NCI-H1417 treated with DMSO at 0.1 percent for 48 hours (cell line): Measurements from ENCODE around the gene PDRG1.
"Not testable (repeated sequence)": the region's sequence is repeated elsewhere in the genome, so short reads cannot be mapped to it uniquely, and the experiment has no call there.

Experiments
- DNase-seq: peaks from one replicate; lab custom pipeline; 2025; lab: John Stamatoyannopoulos, UW

The PDRG1 gene

DNA sequence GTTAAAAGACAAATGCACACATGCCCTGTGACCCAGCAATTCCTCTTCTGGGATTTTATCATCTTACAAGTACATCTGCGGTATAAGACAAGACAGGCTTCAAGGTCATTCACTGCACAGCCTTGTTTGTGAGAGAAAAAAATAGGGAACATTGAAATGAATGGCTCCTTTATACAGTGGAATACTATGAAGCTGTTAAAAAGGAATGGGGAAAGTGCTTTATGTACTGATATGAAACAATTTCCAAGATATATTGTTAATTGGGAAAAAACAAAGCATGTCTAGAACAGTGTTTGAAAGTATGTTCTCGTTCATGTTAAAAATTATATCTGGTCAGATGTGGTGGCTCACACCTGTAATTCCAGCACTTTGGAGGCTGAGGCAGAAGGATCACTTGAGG is 25.4 kb downstream of the PDRG1 start:
- no peak for DNase-seq

DNA sequence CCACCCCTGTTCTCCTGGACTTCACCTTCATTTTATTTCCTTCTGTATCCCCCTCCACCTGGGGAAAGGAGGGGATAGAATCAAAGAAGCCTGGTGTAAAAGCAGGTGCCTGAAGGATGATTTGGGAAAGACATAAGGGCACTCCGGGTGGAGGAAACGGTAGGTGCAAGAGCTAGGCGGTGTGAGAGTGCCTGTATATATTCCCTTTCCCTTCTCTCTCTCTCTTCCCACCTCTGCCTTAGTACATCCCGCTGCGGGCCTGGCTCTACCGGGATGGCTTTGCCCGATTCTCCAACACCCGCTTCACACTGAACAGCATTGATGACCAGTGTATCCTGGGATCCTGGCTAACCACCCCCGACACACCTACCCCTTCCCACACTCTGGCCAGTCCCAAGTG is 26.2 kb downstream of the PDRG1 start:
- no peak for DNase-seq

DNA sequence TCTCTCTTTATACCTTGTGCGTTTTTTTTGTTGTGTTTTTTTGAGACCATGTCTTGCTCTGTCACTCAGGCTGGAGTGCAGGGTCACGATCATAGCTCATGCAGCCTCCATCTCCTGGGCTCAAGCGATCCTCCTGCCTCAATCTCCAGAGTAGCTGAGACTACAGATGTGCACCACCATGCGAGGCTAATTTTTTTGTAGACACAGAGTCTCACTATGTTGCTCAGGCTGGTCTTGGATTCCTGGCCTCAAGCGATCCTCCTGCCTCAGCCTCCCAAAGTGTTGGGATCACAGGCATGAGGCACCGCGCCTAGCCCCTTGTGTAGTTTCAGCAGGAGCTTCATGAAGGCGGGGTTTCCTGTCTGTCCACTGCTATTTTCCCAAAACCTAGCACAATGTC is 27.3 kb downstream of the PDRG1 start:
- no peak for DNase-seq

DNA sequence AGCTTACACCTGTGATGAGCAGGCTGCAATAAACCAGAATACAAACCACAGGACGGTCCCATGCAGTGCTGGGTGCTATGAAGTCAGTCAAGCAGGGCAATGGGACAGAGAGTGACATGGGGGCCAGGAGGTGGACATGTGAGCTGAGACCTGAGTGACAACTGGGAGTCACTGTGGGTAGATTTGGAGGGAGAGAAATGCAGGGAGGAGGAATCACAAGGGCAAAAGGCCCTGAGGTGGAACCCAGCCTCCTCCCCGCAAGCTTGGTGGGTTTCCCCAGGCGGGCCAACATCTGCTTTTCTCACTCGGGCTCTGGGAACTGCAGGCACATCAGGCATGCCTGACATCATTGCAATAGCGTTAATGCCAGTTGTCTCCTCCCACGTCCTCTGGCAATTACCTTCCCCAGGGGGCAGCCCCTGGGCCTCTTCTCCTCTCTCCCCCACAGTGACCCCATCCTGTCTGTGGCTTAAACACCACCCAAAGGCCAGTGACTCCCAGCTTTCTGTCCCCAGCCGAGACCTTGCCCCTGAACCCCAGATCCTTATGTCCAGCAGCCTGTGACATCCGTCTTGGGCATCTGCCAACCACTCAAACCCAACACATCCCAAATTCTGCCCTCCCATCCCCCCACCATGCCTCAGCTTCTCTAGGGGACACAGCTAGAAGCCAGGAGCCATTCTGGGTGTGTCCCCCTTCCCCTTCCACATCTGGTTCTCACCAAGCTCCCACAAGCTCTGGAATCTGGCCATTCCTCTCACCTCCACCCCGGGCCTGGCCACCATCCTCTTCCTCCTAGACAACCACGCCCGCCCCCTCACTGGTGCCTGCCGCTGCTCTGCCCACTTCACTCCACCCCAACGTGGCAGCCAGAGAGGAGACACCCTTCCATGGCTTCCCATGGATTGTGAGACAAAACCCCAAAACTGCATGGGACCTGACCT is 28.2 kb downstream of the PDRG1 start:
- DNase-seq = no peak

DNA sequence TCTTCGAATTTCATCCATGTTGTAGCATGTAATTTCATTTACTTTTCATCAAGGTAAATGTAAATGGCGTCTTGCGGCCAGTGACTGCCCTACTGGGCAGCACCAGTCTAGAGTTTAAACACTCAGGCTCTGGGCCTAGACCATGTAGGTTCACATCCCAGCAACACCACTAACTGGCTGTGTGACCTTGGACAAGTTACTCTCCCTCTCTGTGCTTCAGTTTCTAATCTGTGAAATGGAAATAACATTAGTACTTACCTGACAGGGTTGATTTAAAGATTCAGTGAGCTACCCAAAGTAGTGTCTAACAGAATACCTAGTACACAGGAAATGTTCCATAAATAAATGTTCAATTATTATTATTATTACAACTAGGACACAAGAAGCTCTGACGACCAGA is 29.3 kb downstream of the PDRG1 start:
- no peak for DNase-seq

DNA sequence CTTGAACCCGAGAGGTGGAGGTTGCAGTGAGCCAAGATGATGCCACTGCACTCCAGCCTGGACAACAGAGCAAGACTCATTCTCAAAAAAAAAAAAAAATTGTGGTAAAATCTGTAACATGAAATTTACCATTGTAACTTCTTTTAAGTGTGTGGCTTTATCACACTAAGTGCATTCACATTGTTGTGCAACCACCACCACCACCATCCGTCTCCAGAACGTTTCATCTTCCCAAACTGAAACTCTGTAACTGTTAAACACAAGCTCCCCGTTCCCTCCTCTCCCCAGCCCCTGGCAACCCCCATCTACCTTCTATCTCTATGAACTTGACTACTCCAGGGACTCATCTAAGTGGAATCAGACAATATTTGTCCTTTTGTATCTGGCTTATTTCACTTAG is 29.7 kb downstream of the PDRG1 start:
- DNase-seq = no peak

DNA sequence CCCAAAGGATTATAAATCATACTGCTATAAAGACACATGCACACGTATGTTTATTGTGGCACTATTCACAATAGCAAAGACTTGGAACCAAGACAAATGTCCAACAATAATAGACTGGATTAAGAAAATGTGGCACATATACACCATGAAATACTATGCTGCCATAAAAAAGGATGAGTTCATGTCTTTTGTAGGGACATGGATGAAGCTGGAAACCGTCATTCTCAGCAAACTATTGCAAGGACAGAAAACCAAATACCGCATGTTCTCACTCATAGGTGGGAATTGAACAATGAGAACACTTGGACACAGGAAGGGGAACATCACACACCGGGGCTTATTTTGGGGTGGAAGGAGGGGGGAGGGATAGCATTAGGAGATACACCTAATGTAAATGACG is 30.4 kb downstream of the PDRG1 start:
- DNase-seq = not testable (repeated sequence)

DNA sequence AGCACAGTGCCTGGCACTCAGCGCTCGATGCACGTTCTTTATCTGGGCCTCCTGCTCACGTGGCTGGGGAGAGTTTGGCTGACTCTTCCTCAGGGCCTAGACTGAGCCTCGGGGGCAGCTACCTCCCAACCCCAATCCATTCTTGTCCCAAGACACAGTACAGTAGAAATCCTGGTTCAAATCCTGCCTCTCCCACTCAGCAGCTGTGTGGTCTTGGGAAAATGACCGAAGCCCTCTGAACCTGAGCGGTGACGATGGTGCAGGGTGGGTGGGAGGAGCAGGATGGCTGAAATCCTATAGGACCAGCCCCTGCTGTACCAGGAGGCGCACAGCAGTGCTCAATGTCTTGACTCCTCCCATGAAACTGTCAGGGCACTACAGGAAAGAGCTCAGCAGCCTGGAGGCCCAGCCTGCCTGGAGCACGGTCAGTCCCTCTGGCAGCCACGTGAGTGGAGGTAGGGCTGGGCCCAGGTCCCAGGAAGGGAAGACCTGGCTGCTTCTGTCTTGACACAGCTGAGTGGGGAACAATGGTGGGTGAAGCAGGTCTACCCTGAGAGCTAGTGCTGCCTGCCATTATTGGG is 31.5 kb downstream of the PDRG1 start:
- DNase-seq = no peak

DNA sequence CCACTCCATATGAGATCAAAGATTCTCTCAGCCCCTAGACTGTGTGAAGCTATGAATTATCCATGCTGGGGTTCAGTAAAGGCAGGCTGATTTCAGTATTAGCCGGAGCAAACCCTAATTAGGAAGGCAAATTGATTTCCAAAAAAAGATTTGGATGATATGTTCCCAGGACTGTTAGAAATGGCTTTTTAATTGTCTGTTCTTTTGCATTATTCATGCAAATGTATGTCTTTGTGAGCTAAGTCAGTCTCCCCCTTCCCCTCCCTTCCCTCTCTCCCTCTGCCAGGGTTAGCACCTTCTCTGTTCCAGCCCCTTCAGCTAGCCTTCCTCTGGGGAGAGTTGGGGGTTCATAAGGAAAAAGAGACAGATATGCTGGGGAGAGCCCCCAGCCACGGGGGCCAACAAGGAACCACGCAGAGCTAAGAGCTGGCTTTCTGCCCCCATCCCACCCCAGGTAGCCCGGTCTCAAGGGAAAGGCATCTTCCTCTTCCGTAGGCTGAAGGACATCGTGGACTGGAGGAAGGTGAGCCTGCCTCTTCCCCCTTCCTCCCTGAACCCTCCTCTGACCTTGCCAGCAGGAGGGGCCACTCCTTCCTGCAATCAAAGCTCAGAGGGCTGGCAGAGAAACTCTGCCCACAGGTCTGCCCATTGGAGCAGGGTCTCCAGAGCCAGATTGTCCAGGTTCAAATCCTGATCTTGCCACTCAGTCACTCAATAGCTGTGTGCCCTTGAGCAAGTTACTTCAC is 32.3 kb downstream of the PDRG1 start:
- no peak for DNase-seq

DNA sequence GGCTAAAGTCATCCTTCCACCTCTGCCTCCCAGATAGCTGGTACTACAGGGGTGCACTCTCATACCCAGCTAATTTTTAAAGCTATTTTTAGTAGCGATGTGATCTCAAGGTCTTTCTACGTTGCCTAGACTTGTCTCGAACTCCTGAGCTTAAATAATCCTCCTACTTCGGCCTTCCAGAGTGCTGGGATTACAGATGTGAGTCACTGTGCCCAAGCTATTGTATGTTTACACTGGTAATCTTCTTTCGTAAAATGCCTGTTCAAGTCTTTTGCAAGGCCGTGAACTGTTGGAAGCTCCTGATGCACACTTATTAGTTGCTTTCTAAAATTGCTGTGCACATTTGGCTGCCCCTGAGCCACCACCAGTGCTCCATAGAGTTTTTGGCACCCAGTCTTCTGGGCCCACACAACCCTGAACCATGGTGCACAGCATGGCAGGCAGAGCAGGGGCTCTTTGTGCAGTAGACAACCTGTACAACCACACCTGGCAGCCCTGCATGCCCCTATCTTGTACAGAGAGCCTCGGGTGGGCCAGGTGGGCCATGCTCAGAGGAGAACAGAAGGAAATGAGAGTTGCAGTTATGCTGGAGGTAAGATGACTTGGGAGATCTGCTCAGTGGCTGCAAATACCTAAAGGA is 33.3 kb downstream of the PDRG1 start:
- no peak for DNase-seq

DNA sequence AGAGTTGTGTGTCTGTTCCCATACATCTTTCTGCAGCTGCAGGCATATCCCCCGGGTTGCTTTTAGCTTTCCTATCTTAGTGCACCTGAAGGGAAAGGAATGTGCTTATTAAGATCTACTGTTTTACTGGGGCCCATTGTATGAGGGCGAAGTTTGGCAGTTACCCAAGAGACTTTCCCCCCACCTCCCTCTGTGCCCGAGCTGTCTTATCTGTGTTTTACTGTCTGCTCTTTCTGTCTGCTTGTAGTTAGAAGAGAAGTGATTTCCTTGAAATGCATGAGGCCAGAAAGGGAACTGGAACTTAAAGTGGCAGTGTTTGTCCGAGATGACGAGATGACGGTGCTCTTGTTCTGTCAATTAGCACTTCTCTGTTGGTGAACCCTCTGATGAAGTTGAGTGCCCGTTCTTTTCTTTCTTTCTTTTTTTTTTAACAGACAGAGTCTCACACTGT is 33.9 kb downstream of the PDRG1 start:
- not testable (repeated sequence) for DNase-seq

DNA sequence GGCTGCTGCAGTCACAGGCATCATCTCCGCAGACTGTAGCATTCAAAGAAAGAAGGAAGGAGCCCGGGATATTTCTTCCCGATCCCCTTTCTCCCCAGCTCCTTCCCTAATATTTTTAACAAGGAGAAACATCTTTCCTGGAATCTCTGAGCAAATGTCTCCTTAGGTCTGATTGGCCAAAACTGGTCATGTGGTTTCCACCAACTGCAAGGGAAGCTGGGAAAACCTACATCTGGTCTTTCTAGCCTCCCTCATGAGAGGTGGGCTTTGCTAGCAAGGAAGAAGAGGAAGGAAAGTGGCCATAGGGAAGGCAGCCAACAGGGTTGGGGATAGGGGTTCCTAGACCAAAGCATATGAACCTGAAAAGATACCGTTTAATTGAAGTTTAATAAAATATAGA is 35.1 kb downstream of the PDRG1 start:
- DNase-seq = no peak

DNA sequence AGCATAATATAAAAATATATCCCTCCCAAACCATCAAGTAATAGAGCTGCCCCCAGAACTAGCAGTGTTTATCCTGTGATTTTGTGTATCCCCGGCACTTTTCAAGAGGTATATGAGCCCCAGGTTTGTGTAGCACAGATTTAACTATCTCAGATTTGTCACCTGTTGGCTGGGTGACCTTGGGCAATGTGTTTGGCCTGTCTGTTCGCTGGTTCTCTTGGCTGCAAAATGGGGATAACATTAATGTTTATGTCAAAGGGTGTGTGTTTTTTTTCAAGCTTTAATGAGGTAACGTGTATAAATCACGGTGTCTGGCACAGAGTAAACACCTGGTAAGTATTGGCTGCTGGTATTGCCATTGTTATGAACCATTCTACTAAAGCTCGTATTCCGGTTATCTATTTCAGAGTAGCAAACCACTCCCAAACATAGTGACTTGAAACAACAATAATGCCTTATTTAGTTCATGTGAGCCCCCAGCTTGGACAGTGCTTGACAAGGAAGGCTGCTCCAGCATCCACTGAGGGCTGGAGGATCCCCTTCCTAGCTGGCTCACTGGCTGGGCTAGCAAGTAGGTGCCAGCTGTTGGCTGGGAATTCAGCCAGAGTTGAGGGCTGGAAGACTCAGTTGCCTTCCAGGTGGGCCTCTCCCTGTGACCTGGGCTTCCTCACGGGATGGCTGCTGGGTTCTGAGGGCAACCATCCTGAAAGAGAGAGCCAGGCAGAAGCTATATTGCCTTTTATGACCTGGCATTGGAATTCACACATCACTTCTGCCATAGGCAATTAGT is 36.2 kb downstream of the PDRG1 start:
- DNase-seq = no peak

DNA sequence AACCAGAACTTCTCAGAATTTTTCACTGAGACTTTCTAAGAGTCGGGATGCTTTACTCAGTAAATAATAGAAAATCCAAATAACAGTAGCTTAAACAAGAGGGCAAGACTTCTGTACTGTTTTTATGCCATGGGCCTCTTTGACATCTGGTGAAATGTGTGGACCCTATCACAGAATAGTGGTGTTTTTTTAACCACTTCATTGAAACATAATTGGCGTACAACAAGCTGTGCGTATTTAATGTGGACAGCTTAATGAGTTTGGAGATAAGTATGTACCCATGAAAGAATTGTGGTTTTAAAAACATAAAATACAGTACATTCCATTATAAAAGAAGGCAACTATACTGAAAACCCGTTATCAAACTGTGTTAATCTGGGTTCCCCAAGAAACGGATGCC is 37.7 kb downstream of the PDRG1 start:
- no peak for DNase-seq

DNA sequence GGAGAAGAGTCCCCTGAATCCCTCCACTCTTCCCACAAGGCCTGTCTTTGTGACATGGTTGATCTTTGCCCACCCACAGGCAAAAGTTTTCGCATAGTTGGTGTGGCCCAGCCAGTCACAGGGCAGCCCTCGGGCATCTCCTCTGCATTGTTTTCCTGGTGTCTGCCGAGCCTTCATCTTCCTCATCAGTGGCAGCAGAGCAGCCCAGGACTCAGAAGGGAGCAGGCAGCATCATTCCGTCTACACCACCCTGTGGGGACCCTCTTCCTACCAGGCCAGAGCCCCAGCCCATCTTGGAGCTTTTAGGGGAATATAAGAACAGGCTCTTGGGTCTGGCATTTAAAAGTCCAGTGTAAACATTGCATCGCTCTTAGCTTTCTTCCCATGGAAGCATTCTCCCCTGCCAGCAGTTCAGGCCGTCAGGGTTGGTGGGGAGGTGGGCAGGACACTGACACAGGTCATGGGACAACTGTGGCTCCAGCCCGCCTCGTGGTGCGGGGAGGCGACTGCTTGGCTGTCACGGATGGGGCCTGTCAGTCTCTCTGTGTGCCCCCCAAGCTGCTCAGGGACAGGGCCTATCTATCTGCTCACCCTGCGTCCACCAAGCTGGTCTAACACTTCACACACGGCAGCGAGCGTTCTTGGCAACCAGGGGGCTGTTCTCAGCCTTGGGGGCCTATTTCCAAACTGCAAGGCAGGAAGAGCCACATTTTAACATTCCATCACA is 38.3 kb downstream of the PDRG1 start:
- DNase-seq = no peak

DNA sequence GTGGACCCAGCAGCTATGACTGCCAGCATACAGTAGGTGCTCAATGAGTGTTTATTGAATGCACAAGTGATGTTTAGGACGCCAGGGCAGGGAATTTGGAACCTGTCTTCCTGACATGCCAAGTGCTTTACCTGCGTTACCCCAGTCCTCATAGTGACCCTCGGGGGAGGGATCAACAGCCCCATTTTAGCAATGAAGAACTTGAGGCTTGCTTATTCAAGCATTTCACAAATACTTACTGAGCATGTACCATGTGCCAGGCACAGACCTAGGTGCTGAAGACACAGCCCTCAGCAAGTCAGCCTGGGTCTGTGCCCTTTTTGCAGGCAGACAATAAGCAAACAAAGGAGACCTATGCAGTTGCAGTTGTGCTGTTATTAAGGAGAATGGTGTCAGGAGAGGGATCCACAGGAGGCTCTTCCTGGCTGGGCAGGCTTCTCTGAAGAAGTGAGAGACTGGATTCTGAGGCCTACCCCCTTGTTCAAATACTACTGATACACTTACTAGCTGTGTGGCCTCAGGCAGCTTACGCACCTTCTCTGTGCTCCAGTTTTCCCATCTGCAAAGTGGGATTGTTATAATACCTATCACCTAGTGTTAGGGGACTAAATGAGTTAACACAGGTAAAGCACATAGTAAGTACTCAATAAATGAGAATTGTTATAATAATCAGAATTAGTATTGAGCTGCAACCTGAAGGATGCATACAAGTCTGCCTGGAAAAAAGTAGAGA is 41.6 kb downstream of the PDRG1 start:
- DNase-seq = no peak

DNA sequence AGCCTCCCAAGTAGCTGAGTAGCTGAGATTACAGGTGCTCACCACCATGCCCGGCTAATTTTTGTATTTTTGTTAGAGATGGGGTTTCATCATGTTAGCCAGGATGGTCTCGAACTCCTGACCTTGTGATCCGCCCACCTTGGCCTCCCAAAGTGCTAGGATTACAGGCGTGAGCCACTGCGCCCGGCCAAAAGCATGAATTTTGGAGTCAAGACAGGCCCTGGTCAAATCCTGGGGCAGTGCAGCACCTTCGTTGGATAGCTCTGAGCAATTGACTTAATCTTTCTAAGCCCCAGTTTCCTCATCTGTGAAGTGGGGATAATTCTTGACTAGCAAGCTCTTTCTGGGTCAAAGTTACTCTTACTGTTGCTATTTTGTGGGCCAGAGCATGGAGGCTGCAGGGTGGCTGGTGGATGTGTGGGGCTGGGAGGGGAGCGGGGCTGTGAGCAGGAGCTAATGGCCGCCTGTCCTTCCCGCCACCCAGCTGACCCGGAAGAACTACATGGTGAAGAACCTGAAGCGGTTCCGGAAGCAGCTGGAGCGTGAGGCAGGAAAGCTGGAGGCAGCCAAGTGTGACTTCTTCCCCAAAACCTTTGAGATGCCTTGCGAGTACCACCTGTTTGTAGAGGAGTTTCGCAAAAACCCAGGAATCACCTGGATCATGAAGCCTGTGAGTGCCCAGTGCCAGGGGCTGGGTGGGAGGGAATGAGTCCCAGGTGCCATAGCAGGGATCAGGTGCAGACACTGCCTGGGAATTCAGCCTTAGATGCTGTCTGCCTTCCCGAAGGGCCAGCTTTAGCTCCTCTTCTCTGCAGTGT is 42.4 kb downstream of the PDRG1 start:
- no peak for DNase-seq

DNA sequence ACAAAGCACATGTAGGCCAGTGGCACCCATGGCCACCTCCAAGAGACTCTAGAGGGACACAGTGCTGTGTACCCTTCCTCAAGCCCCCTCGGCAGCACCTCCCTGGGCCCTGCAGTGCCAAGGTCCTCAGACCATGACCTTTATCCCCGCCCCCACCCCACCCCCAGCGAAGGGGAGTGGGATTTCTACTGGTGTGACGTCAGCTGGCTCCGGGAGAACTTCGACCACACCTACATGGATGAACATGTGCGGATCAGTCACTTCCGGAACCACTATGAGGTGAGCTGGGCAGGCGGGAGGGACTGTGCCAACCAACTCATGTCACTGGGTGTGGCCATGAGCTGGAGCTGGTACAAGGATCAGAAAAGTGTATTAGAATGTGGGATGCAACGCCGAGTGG is 43.4 kb downstream of the PDRG1 start:
- DNase-seq = no peak

DNA sequence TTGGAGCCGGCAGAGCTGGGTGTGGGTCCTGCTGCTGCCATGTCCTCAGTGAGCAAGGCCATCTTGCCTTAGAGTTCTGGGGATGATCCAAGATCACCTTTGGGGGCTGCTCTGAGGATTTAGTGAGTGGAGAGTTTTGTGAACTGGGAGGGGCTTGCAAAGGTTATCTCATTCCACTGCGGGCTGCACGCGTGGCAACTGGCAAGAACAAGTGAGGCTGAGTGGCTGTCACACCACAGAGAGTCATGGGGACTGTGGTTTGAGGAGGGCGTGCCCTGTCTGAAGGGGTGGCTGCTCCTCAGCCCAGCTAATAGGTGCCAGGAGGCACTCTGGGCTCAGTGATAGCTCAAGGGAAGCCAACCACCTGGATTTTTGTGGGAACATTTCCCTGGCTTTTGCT is 43.8 kb downstream of the PDRG1 start:
- DNase-seq = no peak
